Liver (tissue), 9 donors: Measurements from ENCODE around the gene C19orf47. TPM values are rescaled to one million over a fixed set of nuclear protein-coding genes. Genes with fewer than 3 reads are reported as not detected.

Experiments
- DNase-seq: peaks from one replicate; pipeline ENCODE4 v3.0.0-alpha.2; 2017; ENCODE audit warnings: low spot score
- H3K27ac ChIP-seq, 2 donors: one replicate each; pipeline ENCODE4 v1.7.0; 2013; ENCODE audit warnings: inconsistent platforms in 2 of 2, low read length in 2 of 2, control low read depth in 1 of 2, low read depth in 1 of 2, mild to moderate bottlenecking in 1 of 2
- H3K27me3 ChIP-seq, 4 donors: one replicate each; pipeline versions ENCODE4 v1.6.1 to v1.7.0; 2013; ENCODE audit warnings: low read length in 3 of 4, inconsistent platforms in 1 of 4, mild to moderate bottlenecking in 1 of 4, moderate library complexity in 1 of 4; ENCODE audit not compliant: control insufficient read depth in 4 of 4, insufficient read depth in 4 of 4
- H3K36me3 ChIP-seq, 4 donors: one replicate each; pipeline versions ENCODE4 v1.6.1 to v1.7.0; 2013; ENCODE audit warnings: low read length in 3 of 4, mild to moderate bottlenecking in 3 of 4, low read depth in 1 of 4, moderate library complexity in 1 of 4; ENCODE audit not compliant: control insufficient read depth in 4 of 4, insufficient read depth in 3 of 4
- H3K4me1 ChIP-seq, 4 donors: one replicate each; pipeline versions ENCODE4 v1.6.1 to v1.7.0; 2013; ENCODE audit warnings: low read length in 3 of 4, mild to moderate bottlenecking in 3 of 4, moderate library complexity in 1 of 4; ENCODE audit not compliant: control insufficient read depth in 4 of 4, insufficient read depth in 4 of 4
- H3K4me3 ChIP-seq, 3 donors: one replicate each; pipeline versions ENCODE4 v1.6.1 to v1.7.0; 2013; ENCODE audit warnings: low read length in 3 of 3, control low read depth in 1 of 3, low read depth in 1 of 3, mild to moderate bottlenecking in 1 of 3
- H3K9ac ChIP-seq, 2 donors: one replicate each; pipeline ENCODE4 v1.7.0; 2013; ENCODE audit warnings: low read length in 2 of 2, mild to moderate bottlenecking in 2 of 2, moderate library complexity in 2 of 2, control low read depth in 1 of 2, low read depth in 1 of 2
- H3K9me3 ChIP-seq, 4 donors: one replicate each; pipeline versions ENCODE4 v1.6.1 to v1.7.0; 2013; ENCODE audit warnings: low read length in 3 of 4; ENCODE audit not compliant: control insufficient read depth in 4 of 4
- FOXA1 ChIP-seq: IDR thresholded peaks from 2 replicates; pipeline ENCODE4 v1.6.1; 2016; ENCODE audit warnings: antibody characterized with exemption
- GABPA ChIP-seq, 2 donors: IDR thresholded peaks in 1 of 2; conservative IDR thresholded peaks in 1 of 2; 2 replicates each; pipeline ENCODE4 v1.6.1; 2016; ENCODE audit warnings: antibody characterized with exemption in 2 of 2, mild to moderate bottlenecking in 1 of 2, moderate library complexity in 1 of 2
- JUND ChIP-seq, 2 donors: IDR thresholded peaks; 2 replicates each; pipeline ENCODE4 v1.6.1; 2016; ENCODE audit warnings: antibody characterized with exemption in 2 of 2
- RAD21 ChIP-seq, 2 donors: IDR thresholded peaks; 2 replicates each; pipeline ENCODE4 v1.6.1; 2016; ENCODE audit warnings: antibody characterized with exemption in 2 of 2, mild to moderate bottlenecking in 2 of 2
- WGBS: extraction: QIAGEN DNeasy Blood & Tissue Kit; methylation state at CpG from one replicate; pipeline ENCODE4 v1.1.7; 2013; 5-methylcytosine and 5-hydroxymethylcytosine counted together
- polyA plus RNA-seq, 2 donors: library from polyadenylated mRNA; stranded (reverse) in 1 of 2; unstranded in 1 of 2; fragments of 200-250 nt in 1 of 2; fragments of >200 nt in 1 of 2; fragmentation: Nextera tagmentation in 1 of 2; extraction: Ambion mirVana in 1 of 2; gene quantifications; one replicate each; pipeline versions ENCODE4 v1.2.1 to v1.2.3, GENCODE V29; 2013 to 2015
- total RNA-seq, 2 donors: library from RNA; depleted of rRNA; stranded (reverse); fragments of >200 nt; gene quantifications; one replicate each; pipeline ENCODE4 v1.2.3, GENCODE V29; 2014
- TF ChIP-seq, protein P1 (sequence below): fragments of 150-350 bp; IDR thresholded peaks from 2 replicates; pipeline ENCODE4 v1.5.1; 2017; ENCODE audit warnings: improper control_type of control experiment, low read depth, low read length; ENCODE audit not compliant: missing input control
- TF ChIP-seq, protein P2 (sequence below): IDR thresholded peaks from 2 replicates; pipeline ENCODE4 v1.6.1; 2016; ENCODE audit warnings: antibody characterized with exemption, mild to moderate bottlenecking
- TF ChIP-seq, protein P3 (sequence below): IDR thresholded peaks from 2 replicates; pipeline ENCODE4 v1.6.1; 2016; ENCODE audit warnings: antibody characterized with exemption
- donor health status: healthy.
- donor health status: healthy.
- donor health status: healthy.
- donor health status: healthy.
- donor health status: healthy.

The C19orf47 gene
- total and polyA plus RNA-seq, 4 donors, result 3.9 to 6.0 (median 5.0) TPM

DNA sequence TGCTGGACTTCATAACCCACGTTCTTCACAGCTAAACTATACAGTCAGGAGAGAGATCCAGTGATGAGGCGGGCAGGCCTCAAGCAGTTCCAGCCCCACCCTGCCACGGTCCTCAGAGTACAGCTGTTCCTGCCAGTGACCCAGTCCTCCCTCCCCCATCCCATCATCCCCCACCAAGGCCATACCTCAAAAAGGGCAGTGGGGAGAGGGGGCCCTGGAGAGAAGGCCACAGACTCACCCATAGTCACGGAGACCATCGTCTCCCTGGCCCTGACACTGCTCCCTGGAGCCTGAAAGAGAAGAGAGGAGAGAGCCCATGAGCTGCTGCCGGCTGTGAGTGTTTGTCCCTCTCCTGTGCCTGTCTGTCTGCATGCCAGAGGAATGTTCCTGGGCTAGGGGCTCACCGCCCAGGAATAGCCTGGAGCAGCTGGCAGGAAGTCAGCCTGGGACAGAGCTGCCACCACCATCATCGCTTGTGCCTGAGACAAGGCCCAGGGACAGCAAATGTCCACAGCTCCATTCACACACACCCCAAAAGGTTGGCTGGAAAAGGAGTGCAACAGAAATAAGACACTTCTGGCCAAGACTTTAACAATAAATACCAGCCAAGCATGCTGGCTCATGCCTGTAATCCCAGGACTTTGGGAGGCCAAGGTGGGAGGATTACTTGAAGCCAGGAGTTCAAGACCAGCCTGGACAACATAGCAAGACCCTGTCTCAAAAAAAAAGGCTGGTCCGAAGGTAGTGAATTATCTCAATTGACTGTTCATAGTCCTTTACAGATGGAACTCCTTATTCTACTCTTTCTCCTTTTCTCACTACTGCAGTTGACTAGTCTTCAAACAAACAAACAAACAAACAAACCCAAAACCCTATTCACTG lies 6.4 kb downstream of the C19orf47 start:
- H3K9ac ChIP-seq, result no peak overlapping the region
- no peak overlapping the region for H3K4me3 ChIP-seq
- WGBS, result 89% methylated on average over 9 of the region's 9 CpGs
- H3K9me3 ChIP-seq, result no peaks in the 10 kb centered on the region
- peaks cover 0 to 7% (median 2%) of the 10 kb centered on the region in 4 donors for H3K36me3 ChIP-seq
- no peak overlapping the region for H3K27ac ChIP-seq
- TF ChIP-seq, protein P1, sequence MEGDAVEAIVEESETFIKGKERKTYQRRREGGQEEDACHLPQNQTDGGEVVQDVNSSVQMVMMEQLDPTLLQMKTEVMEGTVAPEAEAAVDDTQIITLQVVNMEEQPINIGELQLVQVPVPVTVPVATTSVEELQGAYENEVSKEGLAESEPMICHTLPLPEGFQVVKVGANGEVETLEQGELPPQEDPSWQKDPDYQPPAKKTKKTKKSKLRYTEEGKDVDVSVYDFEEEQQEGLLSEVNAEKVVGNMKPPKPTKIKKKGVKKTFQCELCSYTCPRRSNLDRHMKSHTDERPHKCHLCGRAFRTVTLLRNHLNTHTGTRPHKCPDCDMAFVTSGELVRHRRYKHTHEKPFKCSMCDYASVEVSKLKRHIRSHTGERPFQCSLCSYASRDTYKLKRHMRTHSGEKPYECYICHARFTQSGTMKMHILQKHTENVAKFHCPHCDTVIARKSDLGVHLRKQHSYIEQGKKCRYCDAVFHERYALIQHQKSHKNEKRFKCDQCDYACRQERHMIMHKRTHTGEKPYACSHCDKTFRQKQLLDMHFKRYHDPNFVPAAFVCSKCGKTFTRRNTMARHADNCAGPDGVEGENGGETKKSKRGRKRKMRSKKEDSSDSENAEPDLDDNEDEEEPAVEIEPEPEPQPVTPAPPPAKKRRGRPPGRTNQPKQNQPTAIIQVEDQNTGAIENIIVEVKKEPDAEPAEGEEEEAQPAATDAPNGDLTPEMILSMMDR, result no peak
- TF ChIP-seq FOXA1, result no peak
- TF ChIP-seq, protein P2, sequence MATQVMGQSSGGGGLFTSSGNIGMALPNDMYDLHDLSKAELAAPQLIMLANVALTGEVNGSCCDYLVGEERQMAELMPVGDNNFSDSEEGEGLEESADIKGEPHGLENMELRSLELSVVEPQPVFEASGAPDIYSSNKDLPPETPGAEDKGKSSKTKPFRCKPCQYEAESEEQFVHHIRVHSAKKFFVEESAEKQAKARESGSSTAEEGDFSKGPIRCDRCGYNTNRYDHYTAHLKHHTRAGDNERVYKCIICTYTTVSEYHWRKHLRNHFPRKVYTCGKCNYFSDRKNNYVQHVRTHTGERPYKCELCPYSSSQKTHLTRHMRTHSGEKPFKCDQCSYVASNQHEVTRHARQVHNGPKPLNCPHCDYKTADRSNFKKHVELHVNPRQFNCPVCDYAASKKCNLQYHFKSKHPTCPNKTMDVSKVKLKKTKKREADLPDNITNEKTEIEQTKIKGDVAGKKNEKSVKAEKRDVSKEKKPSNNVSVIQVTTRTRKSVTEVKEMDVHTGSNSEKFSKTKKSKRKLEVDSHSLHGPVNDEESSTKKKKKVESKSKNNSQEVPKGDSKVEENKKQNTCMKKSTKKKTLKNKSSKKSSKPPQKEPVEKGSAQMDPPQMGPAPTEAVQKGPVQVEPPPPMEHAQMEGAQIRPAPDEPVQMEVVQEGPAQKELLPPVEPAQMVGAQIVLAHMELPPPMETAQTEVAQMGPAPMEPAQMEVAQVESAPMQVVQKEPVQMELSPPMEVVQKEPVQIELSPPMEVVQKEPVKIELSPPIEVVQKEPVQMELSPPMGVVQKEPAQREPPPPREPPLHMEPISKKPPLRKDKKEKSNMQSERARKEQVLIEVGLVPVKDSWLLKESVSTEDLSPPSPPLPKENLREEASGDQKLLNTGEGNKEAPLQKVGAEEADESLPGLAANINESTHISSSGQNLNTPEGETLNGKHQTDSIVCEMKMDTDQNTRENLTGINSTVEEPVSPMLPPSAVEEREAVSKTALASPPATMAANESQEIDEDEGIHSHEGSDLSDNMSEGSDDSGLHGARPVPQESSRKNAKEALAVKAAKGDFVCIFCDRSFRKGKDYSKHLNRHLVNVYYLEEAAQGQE, result no peak
- H3K27me3 ChIP-seq, result no peaks in the 10 kb centered on the region
- peaks cover 0 to 2% (median 0%) of the 10 kb centered on the region in 4 donors for H3K4me1 ChIP-seq
- DNase-seq, result no peak

DNA sequence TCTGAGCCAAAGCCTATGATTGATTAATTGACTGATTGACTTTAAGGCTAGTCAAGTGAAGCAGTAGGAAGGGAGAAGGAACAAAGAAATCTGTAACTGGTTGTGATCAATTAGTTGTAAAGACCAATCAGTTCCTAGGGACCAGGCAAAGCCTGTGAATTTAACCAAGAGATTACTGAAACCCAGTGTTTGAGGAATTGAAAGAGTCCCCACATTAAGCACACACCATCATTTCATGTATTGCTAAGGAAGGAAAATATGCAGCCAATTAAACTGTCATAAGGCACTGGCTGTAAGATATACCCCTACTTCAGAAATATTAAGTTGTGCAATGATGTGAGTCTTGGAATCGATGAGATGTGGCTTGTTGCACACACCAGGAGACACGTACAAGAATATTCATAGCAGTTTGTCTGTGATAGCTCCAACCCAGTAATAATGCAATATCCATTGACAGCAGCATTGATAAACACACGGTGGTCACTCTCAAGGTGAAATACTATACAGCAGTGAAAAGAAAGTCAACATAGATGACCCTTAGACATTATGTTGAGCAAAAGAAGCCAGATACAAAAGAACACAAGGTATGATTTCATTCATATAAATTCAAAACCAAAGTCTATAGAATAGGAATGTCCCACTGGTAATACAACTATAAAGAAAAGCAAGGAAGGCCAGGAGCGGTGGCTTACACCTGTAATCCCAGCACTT lies 9.0 kb downstream of the C19orf47 start:
- H3K4me1 ChIP-seq, result no peaks in the 10 kb centered on the region
- H3K4me3 ChIP-seq, result no peak overlapping the region
- H3K27me3 ChIP-seq, result no peaks in the 10 kb centered on the region
- 93% methylated on average over 4 of the region's 4 CpGs for WGBS
- H3K36me3 ChIP-seq, result peaks cover 4 to 16% (median 6%) of the 10 kb centered on the region in 4 donors
- H3K9me3 ChIP-seq, result no peaks in the 10 kb centered on the region
- H3K9ac ChIP-seq, result no peak overlapping the region
- H3K27ac ChIP-seq, result no peak overlapping the region
- TF ChIP-seq RAD21 (IDR thresholded peaks at IDR 0.05) (no peak), GABPA (IDR thresholded peaks at IDR 0.05 in 1 of 2, conservative IDR thresholded peaks at IDR 0.05 in 1 of 2) (no peak), JUND (IDR thresholded peaks at IDR 0.05) (no peak)
- TF ChIP-seq, protein P1, result no peak
- TF ChIP-seq, protein P3, sequence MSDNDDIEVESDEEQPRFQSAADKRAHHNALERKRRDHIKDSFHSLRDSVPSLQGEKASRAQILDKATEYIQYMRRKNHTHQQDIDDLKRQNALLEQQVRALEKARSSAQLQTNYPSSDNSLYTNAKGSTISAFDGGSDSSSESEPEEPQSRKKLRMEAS, result no peak
- DNase-seq, result no peak
